Activated T-helper 1 cell treated with Interleukin-2 at 50 U/mL for 16 hours (primary cell): ENCODE results near the gene CAPZA1.

Experiments used
- DNase-seq: peaks from one replicate; pipeline ENCODE4 v3.0.0-alpha.2; 2020; ENCODE audit warnings: low read depth

CAPZA1 gene

GRCh38 chr1:112715264-112716053, 95.8 kb downstream of the CAPZA1 start, which contains the start of gene PPM1J:
Gene PPM1J, minus strand, starts transcription at chr1:112715332. Its CDS starts 31 bp downstream, at chr1:112715301.
- DNase-seq = peak; percentile 94

DNA sequence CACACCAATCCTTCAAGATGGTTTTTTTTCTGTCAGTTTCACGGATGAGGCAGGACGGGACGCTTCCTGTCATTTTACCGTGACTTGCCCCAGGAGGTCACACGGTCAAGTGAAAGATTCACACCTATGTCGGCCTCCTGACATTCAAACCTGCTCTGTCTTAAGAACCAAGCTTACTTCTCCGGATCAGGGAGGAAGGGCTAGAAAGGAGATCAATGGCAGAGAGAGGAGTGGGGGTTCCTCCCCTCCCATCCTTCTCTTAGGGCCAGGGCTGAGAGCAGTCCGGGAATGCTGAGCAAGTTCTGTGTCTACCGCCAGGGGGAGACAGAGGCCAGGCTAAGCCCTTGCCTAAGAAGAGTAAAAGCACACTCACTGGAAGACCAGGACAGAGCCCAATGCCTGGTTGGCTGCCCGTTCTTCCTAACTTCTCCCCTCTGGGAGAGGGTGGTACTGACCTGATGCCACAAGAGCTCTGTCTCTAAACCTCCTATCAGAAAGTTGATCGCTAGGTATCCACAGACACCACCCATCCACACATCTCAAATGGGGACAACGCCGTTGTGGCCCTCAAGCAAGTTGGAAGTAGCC, 96.6 kb downstream of the CAPZA1 start:
- DNase-seq = peak; percentile 60

- DNase-seq = no peak
These were observed 97.7 kb downstream of the CAPZA1 start for GRCh38 chr1:112717263-112717873.

GRCh38 chr1:112718691-112719418, 99.2 kb downstream of the CAPZA1 start:
- DNase-seq = peak; percentile 60

DNA sequence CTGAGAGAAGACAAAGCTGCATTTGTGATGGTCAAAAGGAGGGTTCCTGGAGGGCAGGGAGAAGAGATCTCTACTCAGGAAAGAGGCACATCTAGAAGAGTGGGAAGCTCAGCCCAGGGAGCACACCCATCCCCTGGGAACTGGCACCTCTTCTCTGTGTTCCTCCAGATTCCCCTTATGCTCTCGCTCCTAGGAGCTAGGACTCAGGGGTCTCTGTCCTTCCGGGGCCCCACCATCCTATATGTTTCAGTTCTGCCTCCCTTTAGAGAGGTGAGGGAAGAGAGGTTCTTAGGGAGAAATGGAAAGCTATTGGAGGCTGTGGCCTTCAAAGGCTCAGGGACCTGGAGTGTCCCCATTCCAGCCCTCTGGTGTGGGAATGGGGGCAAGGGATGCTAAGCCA, 100.1 kb downstream of the CAPZA1 start:
- DNase-seq = no peak

DNA sequence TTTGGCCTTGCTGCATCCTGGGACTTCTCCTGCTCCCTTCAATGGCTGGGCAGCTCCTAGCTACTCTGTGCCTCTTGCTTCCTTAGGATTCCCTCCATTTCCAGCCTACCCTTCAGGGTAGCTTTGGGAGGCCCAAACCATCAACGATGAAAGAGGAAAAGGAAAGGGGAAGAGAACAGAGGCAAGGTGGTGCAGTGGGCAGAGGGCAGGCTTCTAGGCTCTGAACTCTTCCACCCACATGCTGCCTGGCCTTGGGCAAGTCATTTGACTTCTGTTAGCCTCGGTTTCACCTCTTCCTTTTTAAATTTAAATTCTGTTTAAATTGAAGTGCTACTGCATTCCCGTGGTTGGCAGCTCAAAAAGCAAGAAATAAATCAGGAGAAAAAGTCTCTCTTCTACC, 101.2 kb downstream of the CAPZA1 start:
- no peak for DNase-seq
